Mesodermal cell (in vitro differentiated cells): ENCODE measurements around the gene PPP3CB.

Experiments
- H3K27ac ChIP-seq: 2 replicates; pipeline ENCODE4 v1.7.0; 2013; ENCODE audit warnings: mild to moderate bottlenecking, low read depth, low read length, moderate library complexity; ENCODE audit not compliant: severe bottlenecking
- H3K36me3 ChIP-seq: 2 replicates; pipeline ENCODE4 v1.7.1; 2013; ENCODE audit warnings: mild to moderate bottlenecking, low read length, moderate library complexity; ENCODE audit not compliant: control insufficient read depth, insufficient read depth
- H3K4me1 ChIP-seq: one replicate; pipeline ENCODE4 v1.7.1; 2013; ENCODE audit warnings: mild to moderate bottlenecking, low read length; ENCODE audit not compliant: insufficient read depth, control insufficient read depth, poor library complexity, severe bottlenecking
- H3K4me3 ChIP-seq: 2 replicates; pipeline ENCODE4 v1.7.0; 2013; ENCODE audit warnings: low read length, control low read depth, mild to moderate bottlenecking; ENCODE audit not compliant: insufficient read depth, poor library complexity, severe bottlenecking; ENCODE audit errors: extremely low read depth
- H3K9me3 ChIP-seq: 2 replicates; pipeline ENCODE4 v1.7.1; 2013; ENCODE audit warnings: mild to moderate bottlenecking, low read length, moderate library complexity; ENCODE audit not compliant: control insufficient read depth
- WGBS, 2 experiments: methylation state at CpG; one replicate each; pipeline ENCODE4 v1.1.5; 2013; ENCODE audit warnings: missing lambda C conversion rate in 2 of 2; ENCODE audit not compliant: insufficient coverage in 2 of 2; 5-methylcytosine and 5-hydroxymethylcytosine counted together

The PPP3CB gene

DNA sequence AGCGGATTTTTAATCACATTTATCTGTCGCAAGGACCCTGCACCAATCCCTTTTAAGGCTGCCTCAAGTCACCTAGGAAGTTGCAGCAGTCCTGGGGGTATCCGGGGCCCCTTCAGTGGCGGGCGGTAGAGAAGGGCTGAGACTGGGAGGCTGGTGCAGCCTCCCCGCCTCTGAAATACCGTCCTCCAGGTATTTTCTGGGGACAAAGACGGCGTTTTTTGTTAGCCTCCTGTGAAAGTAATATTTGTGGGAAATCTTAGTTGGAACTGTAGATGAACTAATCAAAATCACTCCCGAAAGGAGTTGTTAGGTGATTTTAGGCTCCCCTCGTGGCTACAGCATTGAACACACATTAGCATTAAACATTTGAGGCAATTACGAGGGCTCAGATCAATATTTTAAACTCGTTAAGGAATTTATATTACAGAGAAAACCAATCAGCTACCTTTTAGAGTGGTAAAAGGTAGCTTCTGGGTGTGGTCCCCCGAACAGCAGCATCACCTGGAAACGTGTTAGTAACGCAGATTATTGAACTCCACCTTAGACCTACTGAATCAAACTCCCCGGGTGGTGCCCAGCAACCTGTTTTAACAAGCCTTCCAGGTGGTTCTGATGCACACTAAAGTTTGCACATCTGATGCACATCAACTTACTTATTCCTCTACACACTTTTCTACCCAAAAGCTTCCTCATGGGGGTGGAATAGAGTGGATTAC lies 81.4 kb downstream of the PPP3CB start:
- no peaks in the 10 kb centered on the region for H3K36me3 ChIP-seq
- WGBS, 2 experiments, result 22 to 30% methylated on average over 9 of the region's 17 CpGs
- no peaks in the 10 kb centered on the region for H3K9me3 ChIP-seq
- no peak overlapping the region for H3K27ac ChIP-seq
- peaks cover 3% of the 10 kb centered on the region for H3K4me1 ChIP-seq
- H3K4me3 ChIP-seq, result peak overlapping the region; percentile 88

- Histone ChIP-seq H3K27ac (peak within 1 kb of the TSS; percentile 90), H3K4me3 (peak within 1 kb of the TSS; percentile 88), H3K36me3 (no peaks in the 10 kb centered on the region), H3K9me3 (no peaks in the 10 kb centered on the region), H3K4me1 (peaks cover 3% of the 10 kb centered on the region)
- WGBS, 2 experiments, result 0% methylated on average over 33 to 47 of the region's 62 CpGs
These were observed 82.1 kb downstream of the PPP3CB start, which contains the start of gene ANXA7 for GRCh38 chr10:73413528-73414229. TSS of gene ANXA7 (minus strand) at chr10:73414058. CDS start at chr10:73400856, 13,202 bp downstream.

DNA sequence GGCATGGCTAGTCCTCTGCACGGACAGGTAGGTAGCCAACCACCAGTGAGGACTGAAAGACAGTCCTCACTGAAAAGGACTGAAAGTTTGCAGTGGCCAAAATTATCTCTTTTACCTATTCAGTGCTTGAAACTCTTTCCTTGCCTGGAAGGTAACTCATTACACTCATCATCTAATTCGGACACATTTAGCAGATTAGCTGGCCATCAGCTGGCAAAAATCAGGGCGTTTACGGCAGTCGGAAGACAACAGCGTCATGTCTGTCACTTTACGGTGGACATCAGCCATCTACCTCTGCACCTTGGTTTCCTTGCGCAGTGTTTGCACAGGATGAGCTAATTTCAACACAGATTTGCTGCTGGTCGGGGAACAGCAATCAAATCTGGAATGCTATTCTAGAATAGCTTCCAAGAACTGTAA lies 82.7 kb downstream of the PPP3CB start:
- H3K27ac ChIP-seq, result peak overlapping the region; percentile 90
- peaks cover 3% of the 10 kb centered on the region for H3K4me1 ChIP-seq
- 6 to 8% methylated on average over 9 of the region's 9 CpGs for WGBS, 2 experiments
- H3K9me3 ChIP-seq, result no peaks in the 10 kb centered on the region
- H3K36me3 ChIP-seq, result no peaks in the 10 kb centered on the region
- peak overlapping the region; percentile 88 for H3K4me3 ChIP-seq

- 79% methylated on average over 1 of the region's 1 CpG; no CpG with 5 or more reads in 1 of the 2 experiments for WGBS, 2 experiments
- no peak overlapping the region for H3K27ac ChIP-seq
These were observed 84.9 kb downstream of the PPP3CB start for GRCh38 chr10:73410897-73411296.

DNA sequence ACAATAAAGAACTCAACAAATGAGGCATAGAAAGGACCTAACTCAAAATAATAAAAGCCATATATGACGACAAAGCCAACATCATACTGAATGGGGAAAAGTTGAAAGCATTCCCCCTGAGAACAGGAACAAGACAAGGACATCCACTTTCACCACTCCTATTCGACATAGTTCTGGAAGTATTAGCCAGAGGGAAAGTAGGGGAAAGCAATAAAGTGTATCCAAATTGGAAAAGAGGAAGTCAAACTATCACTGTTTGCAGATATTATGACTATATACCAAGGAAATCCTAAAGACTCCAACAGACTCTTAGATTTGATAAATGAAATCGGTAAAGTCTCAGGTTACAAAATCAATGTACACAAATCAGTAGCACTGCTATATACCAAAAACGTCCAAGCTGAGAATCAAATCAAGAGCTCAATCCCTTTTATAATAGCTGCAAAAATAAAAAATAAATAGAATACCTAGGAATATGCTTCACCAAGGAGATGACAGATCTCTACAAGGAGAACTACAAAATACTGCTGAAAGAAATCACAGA lies 86.8 kb downstream of the PPP3CB start:
- H3K4me3 ChIP-seq, result no peak overlapping the region
- H3K4me1 ChIP-seq, result peaks cover 3% of the 10 kb centered on the region
- no peaks in the 10 kb centered on the region for H3K9me3 ChIP-seq
- WGBS, 2 experiments, result 100% methylated on average over 1 of the region's 4 CpGs
- peaks cover 4% of the 10 kb centered on the region for H3K36me3 ChIP-seq
- H3K27ac ChIP-seq, result no peak overlapping the region

More at GRCh38 chr10:73410897-73411296, 84.9 kb downstream of the PPP3CB start:
- H3K4me1 ChIP-seq, result peaks cover 3% of the 10 kb centered on the region
- H3K9me3 ChIP-seq, result no peaks in the 10 kb centered on the region
- H3K4me3 ChIP-seq, result no peak overlapping the region
- peaks cover 4% of the 10 kb centered on the region for H3K36me3 ChIP-seq

DNA sequence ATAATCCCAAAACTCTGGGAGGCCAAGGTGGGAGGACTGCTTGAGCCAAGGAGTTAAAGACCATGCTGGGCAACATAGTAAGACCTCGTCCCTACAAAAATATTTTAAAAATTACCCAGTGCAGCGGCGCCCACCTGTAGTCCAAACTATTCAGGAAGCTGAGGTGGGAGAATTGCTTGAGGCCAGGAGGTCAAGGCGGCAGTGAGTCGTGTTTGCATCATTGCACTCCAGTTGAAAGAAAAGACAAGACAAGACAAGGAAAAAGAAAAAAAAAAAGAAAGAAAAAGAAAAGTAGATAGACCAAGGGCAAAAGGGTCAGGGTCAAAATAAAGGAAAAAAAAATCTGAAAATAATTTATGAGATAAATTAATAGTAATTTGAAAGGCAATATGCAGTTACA lies 87.8 kb downstream of the PPP3CB start:
- Histone ChIP-seq H3K4me1 (peaks cover 3% of the 10 kb centered on the region), H3K4me3 (no peak overlapping the region), H3K36me3 (peaks cover 4% of the 10 kb centered on the region), H3K27ac (no peak overlapping the region), H3K9me3 (no peaks in the 10 kb centered on the region)
- 91 to 93% methylated on average over 4 of the region's 5 CpGs for WGBS, 2 experiments

DNA sequence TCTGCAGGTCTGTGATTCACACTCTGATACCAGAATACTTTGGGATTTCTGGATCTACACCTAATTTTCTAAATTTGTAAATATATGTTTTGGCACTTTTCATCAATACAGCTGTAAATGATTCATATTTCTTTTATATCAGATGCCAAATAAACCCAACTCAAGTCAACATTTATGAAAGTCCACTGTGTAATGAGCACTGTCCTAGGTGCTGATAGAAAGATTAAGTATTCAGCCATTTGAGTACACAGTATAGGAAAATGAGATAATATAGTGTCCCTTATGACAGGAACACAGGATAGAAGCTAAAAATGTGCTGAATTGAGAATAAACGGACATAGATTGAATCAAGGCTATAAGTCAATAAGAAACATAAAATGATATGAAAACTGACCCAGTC lies 88.3 kb downstream of the PPP3CB start:
- H3K9me3 ChIP-seq, result no peaks in the 10 kb centered on the region
- WGBS, 2 experiments, result no CpG with 5 or more reads among the region's 1 CpG

DNA sequence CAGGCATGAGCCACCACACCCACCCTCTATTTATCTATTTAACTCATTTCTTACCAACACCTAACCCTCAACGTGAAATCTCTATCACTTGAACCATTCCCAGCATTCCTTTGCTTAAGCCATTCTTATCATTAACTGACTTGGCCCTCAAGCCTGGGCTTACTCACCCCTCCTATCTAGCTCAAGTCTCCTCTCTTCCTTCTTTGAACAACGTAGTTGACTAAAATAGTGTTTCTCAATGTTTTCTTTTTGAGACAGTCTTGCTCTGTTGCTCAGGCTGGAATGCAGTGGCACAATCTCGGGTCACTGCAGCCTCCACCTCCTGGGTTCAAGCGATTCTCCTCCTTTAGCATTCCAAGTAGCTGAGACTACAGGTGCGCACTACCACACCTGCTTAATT lies 89.0 kb downstream of the PPP3CB start:
- no peak overlapping the region for H3K4me3 ChIP-seq
- H3K4me1 ChIP-seq, result no peaks in the 10 kb centered on the region
- 94 to 96% methylated on average over 4 to 5 of the region's 5 CpGs for WGBS, 2 experiments
- no peaks in the 10 kb centered on the region for H3K9me3 ChIP-seq
- H3K36me3 ChIP-seq, result peaks cover 4% of the 10 kb centered on the region
- no peak overlapping the region for H3K27ac ChIP-seq

More for the DNA sequence above, 88.3 kb downstream of the PPP3CB start:
- no peak overlapping the region for H3K27ac ChIP-seq
- no peak overlapping the region for H3K4me3 ChIP-seq
- H3K4me1 ChIP-seq, result peaks cover 3% of the 10 kb centered on the region
- H3K36me3 ChIP-seq, result peaks cover 4% of the 10 kb centered on the region

GRCh38 chr10:73405556-73405955 lies 90.3 kb downstream of the PPP3CB start:
- 100% methylated on average over 2 of the region's 3 CpGs; no CpG with 5 or more reads in 1 of the 2 experiments for WGBS, 2 experiments
- no peaks in the 10 kb centered on the region for H3K4me1 ChIP-seq
- H3K9me3 ChIP-seq, result no peaks in the 10 kb centered on the region
- peaks cover 4% of the 10 kb centered on the region for H3K36me3 ChIP-seq
- no peak overlapping the region for H3K4me3 ChIP-seq
- H3K27ac ChIP-seq, result no peak overlapping the region

GRCh38 chr10:73404690-73405089 lies 91.1 kb downstream of the PPP3CB start:
- no peak overlapping the region for H3K27ac ChIP-seq
- no peak overlapping the region for H3K4me3 ChIP-seq
- peaks cover 4% of the 10 kb centered on the region for H3K36me3 ChIP-seq
- no peaks in the 10 kb centered on the region for H3K4me1 ChIP-seq
- 89 to 91% methylated on average over 4 to 5 of the region's 9 CpGs for WGBS, 2 experiments
- no peaks in the 10 kb centered on the region for H3K9me3 ChIP-seq
